ENCODE results near the gene SPTBN1. TPM values are rescaled to one million over a fixed set of nuclear protein-coding genes. Genes with fewer than 3 reads are reported as not detected.

The SPTBN1 gene
- total and polyA plus RNA-seq, 2 experiments from 2014 or later: 122 to 341 TPM

- Histone ChIP-seq H3K9me3 (ENCODE audit: low read depth) (no peaks in the 10 kb centered on the region), H3K36me3 (replicated peaks; ENCODE audit: insufficient read depth, low read depth) (no peaks in the 10 kb centered on the region), H3K4me2 (no peak overlapping the region), H2AFZ (no peak overlapping the region), H3K27ac (no peak overlapping the region), H4K20me1 (ENCODE audit: insufficient read depth, poor library complexity, severe bottlenecking) (no peaks in the 10 kb centered on the region), H3K4me3 (no peak overlapping the region), H3K9me2 (replicated peaks; ENCODE audit: insufficient read depth) (no peaks in the 10 kb centered on the region), H3K4me1 (ENCODE audit: insufficient read depth) (no peaks in the 10 kb centered on the region), H3K79me2 (no peaks in the 10 kb centered on the region), H3K27me3 (no peaks in the 10 kb centered on the region)
- 63% methylated on average over 2 of the region's 2 CpGs for WGBS (ENCODE audit: low lambda C conversion rate, missing lambda C conversion rate)
- no peak for DNase-seq (ENCODE audit: low spot score)
- no peak for TF ChIP-seq CTCF (IDR thresholded peaks at IDR 0.05; ENCODE audit: poor library complexity)
- TF ChIP-seq EZH2phosphoT487 (IDR thresholded peaks at IDR 0.05; ENCODE audit: low read depth, severe bottlenecking, unreplicated experiment): no peak
- TF ChIP-seq EZH2 (IDR thresholded peaks at IDR 0.05; ENCODE audit: borderline replicate concordance): no peak
Observed at GRCh38 chr2:54420524-54421172, 35.5 kb upstream of the SPTBN1 start.

DNA sequence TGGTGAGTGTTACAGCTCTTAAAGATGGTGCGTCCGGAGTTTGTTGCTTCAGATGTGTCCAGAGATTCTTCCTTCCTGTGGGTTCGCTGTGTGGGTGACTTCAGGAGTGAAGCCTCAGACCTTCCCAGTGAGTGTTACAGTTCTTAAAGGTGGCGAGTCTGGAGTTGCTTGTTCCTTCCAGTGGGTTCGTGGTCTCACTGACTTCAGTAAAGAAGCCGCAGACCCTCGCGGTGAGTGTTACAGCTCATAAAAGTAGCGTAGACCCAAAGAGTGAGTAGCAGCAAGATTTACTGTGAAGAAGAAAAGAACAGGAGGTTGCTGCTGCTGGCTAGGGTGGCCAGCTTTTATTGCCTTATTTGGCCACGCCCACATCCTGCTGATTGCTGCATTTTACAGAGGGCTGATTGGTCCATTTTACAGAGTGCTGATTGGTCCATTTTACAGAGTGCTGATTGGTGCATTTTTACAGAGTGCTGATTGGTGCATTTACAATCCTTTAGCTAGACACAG, 34.0 kb upstream of the SPTBN1 start:
- H3K9me3 ChIP-seq (ENCODE audit: low read depth): no peaks in the 10 kb centered on the region
- H3K4me3 ChIP-seq: no peak overlapping the region
- no peak overlapping the region for H3K4me2 ChIP-seq
- no peak overlapping the region for H3K27ac ChIP-seq
- no peaks in the 10 kb centered on the region for H3K9me2 ChIP-seq (replicated peaks; ENCODE audit: insufficient read depth)
- no peak for TF ChIP-seq CTCF (IDR thresholded peaks at IDR 0.05; ENCODE audit: poor library complexity)
- no peak for TF ChIP-seq EZH2 (IDR thresholded peaks at IDR 0.05; ENCODE audit: borderline replicate concordance)
- no peak for TF ChIP-seq EZH2phosphoT487 (IDR thresholded peaks at IDR 0.05; ENCODE audit: low read depth, severe bottlenecking, unreplicated experiment)
- DNase-seq (ENCODE audit: low spot score): no peak
- H2AFZ ChIP-seq: no peak overlapping the region
- 95% methylated on average over 10 of the region's 10 CpGs for WGBS (ENCODE audit: low lambda C conversion rate, missing lambda C conversion rate)
- H3K4me1 ChIP-seq (ENCODE audit: insufficient read depth): no peaks in the 10 kb centered on the region
- no peaks in the 10 kb centered on the region for H4K20me1 ChIP-seq (ENCODE audit: insufficient read depth, poor library complexity, severe bottlenecking)
- no peaks in the 10 kb centered on the region for H3K36me3 ChIP-seq (replicated peaks; ENCODE audit: insufficient read depth, low read depth)
- no peaks in the 10 kb centered on the region for H3K27me3 ChIP-seq
- no peaks in the 10 kb centered on the region for H3K79me2 ChIP-seq

GRCh38 chr2:54423213-54423612, 32.9 kb upstream of the SPTBN1 start:
- TF ChIP-seq EZH2phosphoT487 (IDR thresholded peaks at IDR 0.05; ENCODE audit: low read depth, severe bottlenecking, unreplicated experiment): no peak
- no peak for TF ChIP-seq EZH2 (IDR thresholded peaks at IDR 0.05; ENCODE audit: borderline replicate concordance)
- no peak for TF ChIP-seq CTCF (IDR thresholded peaks at IDR 0.05; ENCODE audit: poor library complexity)
- no peaks in the 10 kb centered on the region for H3K27me3 ChIP-seq
- 76% methylated on average over 2 of the region's 2 CpGs for WGBS (ENCODE audit: low lambda C conversion rate, missing lambda C conversion rate)
- H3K27ac ChIP-seq: no peak overlapping the region
- no peak overlapping the region for H3K4me3 ChIP-seq
- H2AFZ ChIP-seq: no peak overlapping the region
- DNase-seq (ENCODE audit: low spot score): no peak
- no peaks in the 10 kb centered on the region for H3K79me2 ChIP-seq
- no peaks in the 10 kb centered on the region for H3K4me1 ChIP-seq (ENCODE audit: insufficient read depth)
- H4K20me1 ChIP-seq (ENCODE audit: insufficient read depth, poor library complexity, severe bottlenecking): no peaks in the 10 kb centered on the region
- H3K9me2 ChIP-seq (replicated peaks; ENCODE audit: insufficient read depth): no peaks in the 10 kb centered on the region
- H3K36me3 ChIP-seq (replicated peaks; ENCODE audit: insufficient read depth, low read depth): no peaks in the 10 kb centered on the region
- no peak overlapping the region for H3K4me2 ChIP-seq
- H3K9me3 ChIP-seq (ENCODE audit: low read depth): no peaks in the 10 kb centered on the region
